ENCODE data around the gene PFKL.
"Not testable (repeated sequence)": the region's sequence is repeated elsewhere in the genome, so short reads cannot be mapped to it uniquely, and the experiment has no call there.

The PFKL gene

DNA sequence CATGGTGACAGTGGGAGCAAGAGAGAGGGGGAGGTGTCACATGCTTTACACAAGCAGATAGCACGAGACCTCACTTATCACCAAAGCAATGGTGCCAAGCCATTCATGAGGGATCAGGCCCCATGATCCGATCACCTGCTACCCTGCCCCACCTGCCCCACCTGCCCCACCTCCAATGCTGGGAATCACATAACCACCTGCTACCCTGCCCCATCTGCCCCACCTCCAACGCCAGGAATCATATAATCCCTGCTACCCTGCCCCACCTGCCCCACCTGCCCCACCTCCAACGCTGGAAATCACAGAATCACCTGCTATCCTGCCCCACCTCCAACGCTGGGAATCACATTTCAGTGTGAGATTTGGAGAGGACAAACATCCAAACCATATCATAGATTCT is 24.8 kb upstream of the PFKL start:
- DNase-seq (ENCODE audit: low read depth in 3 of 3, low spot score in 1 of 3) = no peak

DNA sequence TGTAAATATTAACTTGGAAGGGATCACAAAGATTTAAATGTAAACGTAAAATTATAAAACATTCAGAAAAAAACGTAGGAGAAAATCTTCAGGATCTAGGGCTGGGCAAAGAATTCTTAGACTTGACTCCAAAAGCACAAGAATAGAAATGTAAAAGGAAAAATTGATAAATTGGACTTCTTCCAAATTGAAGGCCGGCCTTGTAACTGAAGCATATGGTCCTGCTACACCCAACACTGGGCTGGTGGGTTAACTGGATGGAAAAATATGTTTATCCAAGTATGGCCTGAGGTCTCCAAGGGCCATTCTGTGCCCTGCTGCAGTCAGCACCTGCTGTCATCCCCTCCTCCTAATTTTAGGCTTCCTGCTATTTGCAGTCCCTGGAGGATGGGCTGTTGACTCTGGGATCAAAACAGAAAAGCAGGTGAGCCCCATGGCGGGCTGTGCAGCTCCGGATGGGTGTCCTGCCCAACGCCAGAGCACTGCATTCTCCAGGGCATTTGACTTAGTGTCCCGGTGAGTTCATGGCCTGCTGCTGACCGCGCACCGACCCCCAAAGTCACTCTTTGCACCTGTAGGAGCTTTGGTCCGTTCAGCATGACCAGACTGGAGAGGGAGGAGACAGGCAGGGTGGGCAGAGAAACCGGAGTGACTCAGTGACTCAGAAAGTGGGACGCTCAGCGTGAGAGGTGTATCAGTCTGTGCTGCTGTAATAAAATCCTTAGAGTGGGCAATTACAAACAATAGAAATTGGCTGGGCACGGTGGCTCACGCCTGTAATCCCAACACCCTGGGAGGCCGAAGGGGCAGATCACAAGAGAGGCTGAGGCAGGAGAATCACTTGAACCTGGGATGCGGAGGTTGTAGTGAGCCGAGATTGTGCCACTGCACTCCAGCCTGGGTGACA is 20.2 kb upstream of the PFKL start:
- DNase-seq (ENCODE audit: low read depth in 3 of 3, low spot score in 1 of 3) = no peak

- DNase-seq (ENCODE audit: low read depth in 3 of 3, low spot score in 1 of 3) = no peak
Measured at GRCh38 chr21:44281801-44282200, 18.1 kb upstream of the PFKL start.

DNA sequence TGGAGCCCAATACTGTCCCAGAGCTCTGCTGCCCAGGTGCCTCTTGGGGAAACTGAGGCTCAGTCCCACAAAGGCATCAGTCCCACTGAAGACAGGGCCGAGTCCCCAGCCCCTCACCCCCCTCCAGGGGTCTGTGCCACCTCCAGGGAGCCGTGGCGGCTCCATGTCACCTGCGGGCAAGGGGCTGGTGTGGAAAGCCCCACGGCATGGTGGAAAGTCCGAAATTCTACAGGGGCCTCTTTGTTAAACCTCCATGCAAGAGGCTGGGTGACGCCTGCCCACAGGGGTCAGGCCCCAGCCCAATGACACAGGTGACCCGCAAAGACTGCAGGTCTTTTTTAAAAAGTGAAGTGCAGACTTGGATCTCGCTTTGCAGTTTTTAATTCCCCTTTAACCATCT is 17.5 kb upstream of the PFKL start:
- no peak for DNase-seq (ENCODE audit: low read depth in 3 of 3, low spot score in 1 of 3)

GRCh38 chr21:44283211-44283785 is 16.6 kb upstream of the PFKL start:
- not testable (repeated sequence) for DNase-seq (ENCODE audit: low read depth in 3 of 3, low spot score in 1 of 3)

DNA sequence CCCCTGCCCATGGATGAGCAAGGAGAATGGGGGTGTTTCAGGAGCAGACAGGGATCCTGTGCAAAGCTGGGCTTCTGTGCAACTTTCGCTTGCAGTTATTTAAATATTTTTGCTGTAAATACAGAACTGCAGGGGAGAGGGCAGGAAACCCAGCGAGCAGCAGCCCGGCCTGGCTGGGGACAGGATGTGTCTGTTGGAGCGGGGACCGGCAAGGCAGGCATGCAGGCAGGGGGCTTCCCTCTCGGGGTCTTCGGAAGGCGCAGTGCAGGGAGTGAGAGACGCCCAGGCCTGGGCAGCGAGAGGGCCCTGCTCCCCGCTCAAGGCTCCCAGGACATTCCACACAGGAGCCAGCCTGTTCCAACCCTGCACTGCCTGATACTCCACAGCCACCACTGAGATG is 15.9 kb upstream of the PFKL start:
- no peak for DNase-seq (ENCODE audit: low read depth in 3 of 3, low spot score in 1 of 3)

DNA sequence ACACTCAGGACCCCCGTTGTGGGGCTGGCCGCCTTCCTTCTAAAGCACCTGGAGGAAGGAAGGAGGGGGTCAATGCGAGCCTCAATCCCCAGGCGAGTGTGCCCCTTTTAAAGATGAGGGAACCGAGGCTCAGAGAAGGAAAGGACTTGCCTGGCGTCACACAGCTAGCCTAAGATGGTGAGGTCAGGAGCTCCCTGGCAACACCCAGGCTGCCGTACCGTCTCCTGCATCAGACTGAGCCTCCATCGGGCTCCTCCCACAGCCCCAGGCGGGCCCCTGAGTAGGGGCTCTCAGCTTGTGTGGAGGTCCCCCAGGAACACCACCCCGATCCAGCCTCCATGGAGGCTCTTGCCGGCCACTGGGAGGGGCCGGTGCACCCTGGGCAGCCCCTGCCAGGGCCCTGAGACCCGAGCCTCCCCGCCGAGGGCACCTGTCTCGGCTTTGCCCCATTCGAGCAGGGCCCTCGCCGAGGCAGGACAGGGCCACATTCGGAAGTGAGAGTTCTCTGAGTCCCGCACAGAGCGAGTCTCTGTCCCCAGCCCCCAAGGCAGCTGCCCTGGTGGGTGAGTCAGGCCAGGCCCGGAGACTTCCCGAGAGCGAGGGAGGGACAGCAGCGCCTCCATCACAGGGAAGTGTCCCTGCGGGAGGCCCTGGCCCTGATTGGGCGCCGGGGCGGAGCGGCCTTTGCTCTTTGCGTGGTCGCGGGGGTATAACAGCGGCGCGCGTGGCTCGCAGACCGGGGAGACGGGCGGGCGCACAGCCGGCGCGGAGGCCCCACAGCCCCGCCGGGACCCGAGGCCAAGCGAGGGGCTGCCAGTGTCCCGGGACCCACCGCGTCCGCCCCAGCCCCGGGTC is 14.5 kb upstream of the PFKL start, which contains the start of gene AIRE:
Gene AIRE (plus strand): TSS at position 739 of the 855 bp plus-strand sequence. CDS start 131 bp downstream, outside the sequence.
- no peak for DNase-seq (ENCODE audit: low read depth in 3 of 3, low spot score in 1 of 3)

GRCh38 chr21:44286086-44286715 is 13.7 kb upstream of the PFKL start:
- no peak for DNase-seq (ENCODE audit: low read depth in 3 of 3, low spot score in 1 of 3)

DNA sequence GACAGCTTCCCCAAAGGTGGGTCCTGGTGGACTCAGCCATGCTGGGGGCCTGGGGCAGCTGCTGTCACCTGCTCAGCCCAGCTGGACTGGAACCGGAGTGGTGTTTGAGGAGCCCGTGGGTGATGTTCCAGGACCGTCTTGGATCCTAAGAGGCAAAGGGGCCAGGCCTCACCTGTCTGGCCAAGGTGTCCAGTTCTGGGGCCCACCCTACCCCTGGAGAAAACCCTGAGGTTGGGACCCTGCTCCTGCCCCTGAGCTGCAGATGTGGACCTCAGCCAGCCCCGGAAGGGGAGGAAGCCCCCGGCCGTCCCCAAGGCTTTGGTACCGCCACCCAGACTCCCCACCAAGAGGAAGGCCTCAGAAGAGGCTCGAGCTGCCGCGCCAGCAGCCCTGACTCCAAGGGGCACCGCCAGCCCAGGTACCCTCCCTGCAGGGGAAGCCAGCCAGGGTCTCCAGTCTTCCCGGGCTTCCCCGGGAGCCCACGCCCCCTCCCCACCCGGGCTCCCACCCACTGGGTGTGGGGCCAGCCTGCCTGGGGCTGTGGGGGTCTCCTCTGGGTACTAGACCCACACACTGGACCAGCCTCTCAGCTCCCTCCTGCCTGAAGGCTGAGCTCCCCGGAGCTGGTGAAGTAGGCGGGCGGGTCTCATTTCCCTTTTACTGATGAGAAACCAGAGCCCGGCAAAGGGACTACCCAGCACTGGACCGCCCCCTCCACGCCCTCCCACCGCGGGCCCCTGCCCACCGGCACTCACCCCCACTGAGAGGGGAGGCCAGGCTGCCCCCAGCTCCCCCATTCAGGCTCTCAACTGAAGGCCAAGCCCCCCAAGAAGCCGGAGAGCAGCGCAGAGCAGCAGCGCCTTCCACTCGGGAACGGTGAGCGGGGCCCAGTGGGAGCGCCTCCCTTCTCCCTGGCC is 12.9 kb upstream of the PFKL start:
- no peak for DNase-seq (ENCODE audit: low read depth in 3 of 3, low spot score in 1 of 3)

GRCh38 chr21:44288251-44289110 is 11.4 kb upstream of the PFKL start:
- DNase-seq (ENCODE audit: low read depth in 3 of 3, low spot score in 1 of 3) = no peak

DNA sequence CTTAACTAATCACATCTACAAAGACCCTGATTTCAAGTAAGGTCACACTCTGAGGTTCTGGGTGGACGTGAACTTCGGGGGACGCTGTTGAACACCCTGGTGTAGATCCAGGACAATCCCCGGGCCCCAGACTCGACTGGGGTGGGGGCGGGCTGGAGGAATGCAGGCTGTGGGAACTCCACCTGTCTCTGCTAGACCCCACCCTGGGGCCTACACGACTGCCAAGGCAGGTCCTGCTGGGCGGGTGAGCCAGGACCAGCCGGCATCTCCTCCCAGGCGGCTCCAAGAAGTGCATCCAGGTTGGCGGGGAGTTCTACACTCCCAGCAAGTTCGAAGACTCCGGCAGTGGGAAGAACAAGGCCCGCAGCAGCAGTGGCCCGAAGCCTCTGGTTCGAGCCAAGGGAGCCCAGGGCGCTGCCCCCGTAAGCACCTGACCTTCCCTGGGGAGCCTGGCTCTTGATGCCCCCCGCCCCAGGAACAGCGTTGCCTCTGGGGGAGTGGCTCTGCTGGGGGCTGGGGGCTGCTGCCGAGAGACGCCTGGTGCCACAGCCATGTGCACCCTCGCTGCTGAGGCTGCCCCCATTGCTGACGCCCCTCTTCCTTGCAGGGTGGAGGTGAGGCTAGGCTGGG is 10.4 kb upstream of the PFKL start:
- DNase-seq (ENCODE audit: low read depth in 3 of 3, low spot score in 1 of 3) = no peak

GRCh38 chr21:44290327-44291077 is 9.4 kb upstream of the PFKL start:
- no peak for DNase-seq (ENCODE audit: low read depth in 3 of 3, low spot score in 1 of 3)

- no peak for DNase-seq (ENCODE audit: low read depth in 3 of 3, low spot score in 1 of 3)
Measured at GRCh38 chr21:44291078-44291935, 8.5 kb upstream of the PFKL start.

DNA sequence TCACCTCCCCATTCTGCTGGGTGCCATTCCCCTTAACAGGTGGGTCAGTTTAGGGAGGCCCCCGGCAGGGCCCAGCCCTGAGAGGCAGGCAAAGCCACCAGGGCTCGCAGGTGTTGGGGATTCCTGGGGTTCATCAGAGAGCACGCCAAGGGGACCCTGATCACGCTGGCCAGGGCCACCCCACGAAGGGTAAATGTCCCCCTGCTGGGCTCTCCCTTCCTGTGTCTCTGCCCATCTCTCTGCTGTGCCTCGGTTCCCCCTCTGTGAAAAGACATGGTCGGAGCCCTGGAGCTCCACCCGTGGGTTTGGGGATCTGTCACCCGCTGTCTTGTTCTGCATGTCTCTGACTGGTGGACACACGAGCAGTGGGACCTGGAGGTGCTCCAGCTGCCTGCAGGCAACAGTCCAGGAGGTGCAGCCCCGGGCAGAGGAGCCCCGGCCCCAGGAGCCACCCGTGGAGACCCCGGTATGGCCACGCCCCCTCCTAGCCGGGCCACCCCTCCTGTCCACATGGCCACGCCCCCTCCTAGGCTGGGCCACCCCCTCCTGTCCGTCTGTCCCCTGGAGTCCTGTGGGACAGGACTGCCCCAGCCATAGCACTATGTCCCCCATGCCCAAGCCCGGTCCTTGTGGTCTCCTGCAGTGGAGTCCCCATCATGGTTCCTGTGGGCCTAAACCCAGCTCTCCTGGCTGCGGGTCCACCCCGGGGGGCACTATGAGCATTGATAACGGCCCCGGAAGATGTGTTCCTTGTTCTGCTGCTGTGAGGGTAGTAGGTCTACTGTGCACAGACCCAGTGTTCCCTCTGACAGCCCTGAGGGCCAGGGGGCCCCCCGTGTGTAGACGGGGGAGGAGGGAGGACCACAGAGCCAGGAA is 7.7 kb upstream of the PFKL start:
- DNase-seq (ENCODE audit: low read depth in 3 of 3, low spot score in 1 of 3) = no peak

DNA sequence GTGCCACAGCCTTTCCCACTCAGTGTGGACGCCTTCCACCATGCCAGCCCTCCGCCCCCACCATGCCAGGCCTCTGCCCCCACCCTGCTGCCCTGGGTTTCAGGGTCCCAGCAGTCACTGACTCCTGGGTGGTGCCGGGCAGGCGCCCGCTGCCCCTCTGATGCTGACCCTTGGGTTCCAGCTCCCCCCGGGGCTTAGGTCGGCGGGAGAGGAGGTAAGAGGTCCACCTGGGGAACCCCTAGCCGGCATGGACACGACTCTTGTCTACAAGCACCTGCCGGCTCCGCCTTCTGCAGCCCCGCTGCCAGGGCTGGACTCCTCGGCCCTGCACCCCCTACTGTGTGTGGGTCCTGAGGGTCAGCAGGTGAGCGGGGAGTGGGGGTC is 7.0 kb upstream of the PFKL start:
- DNase-seq (ENCODE audit: low read depth in 3 of 3, low spot score in 1 of 3) = no peak

GRCh38 chr21:44293551-44294231 is 6.2 kb upstream of the PFKL start:
- no peak for DNase-seq (ENCODE audit: low read depth in 3 of 3, low spot score in 1 of 3)

Measured in stimulated activated CD4-positive, alpha-beta T cell treated with anti-CD3 and anti-CD28 coated beads, TNF-alpha, amount 100 ng/mL, for 1 hour (primary cell).